ENCODE measurements around the gene C1QL1. TPM values are rescaled to one million over a fixed set of nuclear protein-coding genes. Genes with fewer than 3 reads are reported as not detected.

Gene C1QL1
- total and polyA plus RNA-seq, 9 of the 15 experiments (the other 6 are each of a cell fraction or from before 2014, with no cell fraction given): 0.07 to 0.12 (median 0.09) TPM; not detected in 6

- ChIA-PET POLR2A (interaction anchor here (0.7 to 1.6 kb wide), 8 partner anchors 7 to 978 kb away, joined by 3 to 6 read pairs (median 4); partner anchors contain the start of gene PPY), CTCF (ENCODE audit: low intra/inter-chr PET ratio) (interaction anchor here (0.8 to 2.8 kb wide), 5 partner anchors 101 to 213 kb away, joined by 3 to 34 read pairs (median 4); partner anchors contain the start of gene PLCD3)
- Histone ChIP-seq H3K27ac (ENCODE audit: extremely low read depth, low read depth, low read length) (no peak overlapping the region), H3K79me2 (ENCODE audit: control insufficient read depth, insufficient read depth, low read length) (no peaks in the 10 kb centered on the region), H3K4me2 (ENCODE audit: insufficient read depth, low read length) (no peak overlapping the region), H3K9ac (ENCODE audit: insufficient read depth in 1 of 2, low read depth in 2 of 2, low read length in 2 of 2) (no peak overlapping the region), H3K4me3 (no peak overlapping the region), H3K27me3 (ENCODE audit: control insufficient read depth in 2 of 2, insufficient read depth in 2 of 2, low read length in 2 of 2) (peaks cover 2 to 13% of the 10 kb centered on the region in 2 experiments; a peak in 2 of 5 replicates), H2AFZ (ENCODE audit: low read depth, low read length) (peak overlapping the region; percentile 52; the same call in 1 of the 2 replicates), H4K20me1 (replicated peaks; ENCODE audit: control insufficient read depth, insufficient read depth, low read length) (0 out of 2 replicates have a peak, but pooled peaks cover 10% of the 10 kb centered on the region), H3K36me3 (ENCODE audit: control insufficient read depth, insufficient read depth, low read length) (no peaks in the 10 kb centered on the region), H3K9me1 (ENCODE audit: control insufficient read depth, insufficient read depth, low read length) (no peaks in the 10 kb centered on the region), H3K4me1 (replicated peaks in 1 of 2; ENCODE audit: control insufficient read depth in 2 of 2, insufficient read depth in 2 of 2, low read length in 2 of 2) (peaks cover 2 to 12% of the 10 kb centered on the region in 2 experiments; a peak in 4 of 5 replicates), H3K9me3 (replicated peaks; ENCODE audit: control insufficient read depth, insufficient read depth, low read depth, low read length) (no peaks in the 10 kb centered on the region)
- DNase-seq (ENCODE audit: extremely low read depth in 1 of 4, low spot score in 3 of 4) (peak; percentile 78 to 86 (median 81)), ATAC-seq (peak; percentile 96), FAIRE-seq (peak; percentile 98)
- WGBS (ENCODE audit: insufficient coverage, low coverage, missing lambda C conversion rate): 4% methylated on average over 9 of the region's 9 CpGs
- intact Hi-C loops (cut with micrococcal nuclease) (loop anchor here (1.0 to 2.0 kb wide), 3 partner anchors 99 to 213 kb away; partner anchors contain the start of gene PLCD3), in situ Hi-C loops (cut with MboI) (loop anchor here (5.0 kb wide), 2 partner anchors 97 to 187 kb away; no protein-coding TSS in a partner anchor)
- BruUV-seq (replicated peaks): no TSS peak
- TF ChIP-seq USF1 (CRISPR knock-in tag; IDR thresholded peaks at IDR 0.05): peak; percentile 35
- TF ChIP-seq CHD7 (IDR thresholded peaks at IDR 0.05; ENCODE audit: low read depth, low read length): no peak
- no peak for TF ChIP-seq HNRNPH1 (optimal IDR thresholded peaks at IDR 0.05; ENCODE audit: low read depth, low read length)
- TF ChIP-seq SMARCA5 (IDR thresholded peaks at IDR 0.05): 0 out of 2 replicates have a peak, but pooled peaks have one; percentile 20
These were observed 48.1 kb downstream of the C1QL1 start for GRCh38 chr17:44919885-44920564.

Data from K562 (cell line).